NCI-H345 treated with DMSO at 0.1 percent for 48 hours (cell line): Measurements from ENCODE around the gene SAPCD1.
"Not testable (repeated sequence)": the region's sequence is repeated elsewhere in the genome, so short reads cannot be mapped to it uniquely, and the experiment has no call there.

Experiments
- DNase-seq: peaks from one replicate; lab custom pipeline; 2025; ENCODE audit not compliant: unreplicated experiment; lab: John Stamatoyannopoulos, UW

The SAPCD1 gene

GRCh38 chr6:31795616-31796298 is 33.3 kb downstream of the SAPCD1 start, which contains the start of gene VARS1:
Gene VARS1 (minus strand): TSS chr6:31795752. CDS start chr6:31795217, 535 bp downstream.
- peak; percentile 72 for DNase-seq

GRCh38 chr6:31796993-31797385 is 34.5 kb downstream of the SAPCD1 start:
- DNase-seq: no peak

- no peak for DNase-seq
Measured at GRCh38 chr6:31797588-31797987, 35.1 kb downstream of the SAPCD1 start.

GRCh38 chr6:31799781-31800180 is 37.3 kb downstream of the SAPCD1 start:
- DNase-seq: no peak

GRCh38 chr6:31801031-31801927 is 38.8 kb downstream of the SAPCD1 start:
- DNase-seq: not testable (repeated sequence)

GRCh38 chr6:31805939-31806469 is 43.5 kb downstream of the SAPCD1 start:
- no peak for DNase-seq

- peak; percentile 85 for DNase-seq
Measured at GRCh38 chr6:31806470-31807272, 44.2 kb downstream of the SAPCD1 start, which contains the start of gene LSM2. Gene LSM2 (minus strand): TSS chr6:31806966. CDS start chr6:31806757, 209 bp downstream.

- not testable (repeated sequence) for DNase-seq
Measured at GRCh38 chr6:31808599-31808998, 46.1 kb downstream of the SAPCD1 start.

GRCh38 chr6:31811645-31812044 is 49.2 kb downstream of the SAPCD1 start:
- DNase-seq: no peak

GRCh38 chr6:31813465-31813849 is 51.0 kb downstream of the SAPCD1 start:
- DNase-seq: no peak
